Trophoblast cell (in vitro differentiated cells and primary cell): ENCODE measurements around the gene KIF3C.
"Not testable (repeated sequence)": the region's sequence is repeated elsewhere in the genome, so short reads cannot be mapped to it uniquely, and the experiment has no call there.

Source experiments
- DNase-seq, 2 donors: peaks; one replicate each; pipeline ENCODE4 v3.0.0-alpha.2; 2016
- H2AFZ ChIP-seq: 2 replicates; pipeline ENCODE4 v1.6.1; 2013; ENCODE audit warnings: low read length, moderate library complexity, mild to moderate bottlenecking; ENCODE audit not compliant: insufficient read depth, poor library complexity
- H2AK5ac ChIP-seq: 2 replicates; pipeline ENCODE4 v1.6.1; 2013; ENCODE audit warnings: mild to moderate bottlenecking, low read length
- H2BK120ac ChIP-seq: 2 replicates; pipeline ENCODE4 v1.6.1; 2013; ENCODE audit warnings: low read length, mild to moderate bottlenecking, moderate library complexity; ENCODE audit not compliant: insufficient read depth, poor library complexity
- H2BK12ac ChIP-seq: 2 replicates; pipeline ENCODE4 v1.6.1; 2013; ENCODE audit warnings: mild to moderate bottlenecking, low read length, moderate library complexity
- H2BK5ac ChIP-seq: 2 replicates; pipeline ENCODE4 v1.6.1; 2013; ENCODE audit warnings: low read length, low read depth, moderate library complexity, mild to moderate bottlenecking; ENCODE audit not compliant: poor library complexity
- H3K14ac ChIP-seq: 2 replicates; pipeline ENCODE4 v1.6.1; 2013; ENCODE audit warnings: mild to moderate bottlenecking, low read length
- H3K18ac ChIP-seq: 2 replicates; pipeline ENCODE4 v1.6.1; 2013; ENCODE audit warnings: mild to moderate bottlenecking, low read length
- H3K23ac ChIP-seq: 2 replicates; pipeline ENCODE4 v1.6.1; 2013; ENCODE audit warnings: low read length
- H3K27ac ChIP-seq: 2 replicates; pipeline ENCODE4 v1.5.1; 2013; ENCODE audit warnings: low read depth, mild to moderate bottlenecking, inconsistent platforms, low read length, moderate library complexity
- H3K27me3 ChIP-seq: 2 replicates; pipeline ENCODE4 v1.6.1; 2013; ENCODE audit warnings: inconsistent platforms, mild to moderate bottlenecking, low read length, moderate library complexity; ENCODE audit not compliant: insufficient read depth
- H3K36me3 ChIP-seq, 2 experiments: 1 replicate in 1 of 2; 2 replicates in 1 of 2; pipeline ENCODE4 v1.6.1; 2013; ENCODE audit warnings: low read length in 2 of 2, mild to moderate bottlenecking in 2 of 2, moderate library complexity in 1 of 2; ENCODE audit not compliant: insufficient read depth in 2 of 2, control insufficient read depth in 1 of 2
- H3K4ac ChIP-seq: 2 replicates; pipeline ENCODE4 v1.6.1; 2013; ENCODE audit warnings: low read depth, mild to moderate bottlenecking, low read length, moderate library complexity
- H3K4me1 ChIP-seq, 2 experiments: 1 replicate in 1 of 2; 2 replicates in 1 of 2; pipeline ENCODE4 v1.6.1; 2013; ENCODE audit warnings: low read length in 2 of 2, mild to moderate bottlenecking in 2 of 2, moderate library complexity in 1 of 2; ENCODE audit not compliant: insufficient read depth in 2 of 2, control insufficient read depth in 1 of 2
- H3K4me2 ChIP-seq: 2 replicates; pipeline ENCODE4 v1.6.1; 2013; ENCODE audit warnings: inconsistent platforms, mild to moderate bottlenecking, low read length, moderate library complexity
- H3K4me3 ChIP-seq: 2 replicates; pipeline ENCODE4 v1.5.1; 2013; ENCODE audit warnings: mild to moderate bottlenecking, low read depth, low read length, inconsistent platforms
- H3K79me1 ChIP-seq: one replicate; pipeline ENCODE4 v1.6.1; 2013; ENCODE audit warnings: low read length
- H3K79me2 ChIP-seq: 2 replicates; pipeline ENCODE4 v1.6.1; 2013; ENCODE audit warnings: low read length, mild to moderate bottlenecking; ENCODE audit not compliant: control insufficient read depth, insufficient read depth, poor library complexity
- H3K9ac ChIP-seq: 2 replicates; pipeline ENCODE4 v1.6.1; 2013; ENCODE audit warnings: mild to moderate bottlenecking, low read length
- H3K9me3 ChIP-seq: 2 replicates; pipeline ENCODE4 v1.6.1; 2013; ENCODE audit warnings: low read depth, mild to moderate bottlenecking, control low read depth, inconsistent platforms, low read length; ENCODE audit not compliant: insufficient read depth
- H4K12ac ChIP-seq: 2 replicates; pipeline ENCODE4 v1.6.1; 2013; ENCODE audit warnings: low read depth, mild to moderate bottlenecking, low read length, moderate library complexity
- H4K8ac ChIP-seq: 2 replicates; pipeline ENCODE4 v1.6.1; 2013; ENCODE audit warnings: low read depth, mild to moderate bottlenecking, low read length, moderate library complexity
- H4K91ac ChIP-seq: one replicate; pipeline ENCODE4 v1.6.1; 2013; ENCODE audit warnings: low read depth, mild to moderate bottlenecking, low read length, moderate library complexity
- WGBS: extraction: QIAGEN DNeasy Blood & Tissue Kit; methylation state at CpG from one replicate; pipeline ENCODE4 v1.1.7; 2013; ENCODE audit warnings: missing lambda C conversion rate; ENCODE audit not compliant: insufficient read length, insufficient coverage; ENCODE audit errors: extremely low coverage; 5-methylcytosine and 5-hydroxymethylcytosine counted together

The KIF3C gene

DNA sequence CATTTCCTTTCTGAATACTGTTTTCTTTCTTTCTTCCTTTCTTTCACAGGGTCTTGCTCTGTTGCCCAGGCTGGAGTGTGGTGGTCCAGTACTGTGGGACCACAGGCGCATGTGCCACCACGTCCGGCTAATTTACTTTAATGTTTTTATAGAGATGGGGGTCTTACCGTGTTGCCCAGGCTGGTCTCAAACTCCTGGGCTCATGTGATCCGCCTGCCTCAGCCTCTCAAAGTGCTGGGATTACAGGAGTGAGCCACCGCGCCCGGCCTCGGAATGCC, 68.7 kb downstream of the KIF3C start:
- H3K4me2 ChIP-seq, H3K27me3 ChIP-seq, H3K4me1 ChIP-seq, H3K9me3 ChIP-seq, H3K9ac ChIP-seq, H2BK120ac ChIP-seq, H2AFZ ChIP-seq, H3K36me3 ChIP-seq, DNase-seq, H3K23ac ChIP-seq, H4K91ac ChIP-seq, H3K4me3 ChIP-seq, H3K14ac ChIP-seq, H4K8ac ChIP-seq, H3K27ac ChIP-seq, H4K12ac ChIP-seq, H3K18ac ChIP-seq, H2BK12ac ChIP-seq, H2BK5ac ChIP-seq, H3K79me2 ChIP-seq, H3K4ac ChIP-seq, H2AK5ac ChIP-seq, H3K79me1 ChIP-seq: not testable (repeated sequence)
- WGBS: no CpG with 5 or more reads among the region's 9 CpGs

DNA sequence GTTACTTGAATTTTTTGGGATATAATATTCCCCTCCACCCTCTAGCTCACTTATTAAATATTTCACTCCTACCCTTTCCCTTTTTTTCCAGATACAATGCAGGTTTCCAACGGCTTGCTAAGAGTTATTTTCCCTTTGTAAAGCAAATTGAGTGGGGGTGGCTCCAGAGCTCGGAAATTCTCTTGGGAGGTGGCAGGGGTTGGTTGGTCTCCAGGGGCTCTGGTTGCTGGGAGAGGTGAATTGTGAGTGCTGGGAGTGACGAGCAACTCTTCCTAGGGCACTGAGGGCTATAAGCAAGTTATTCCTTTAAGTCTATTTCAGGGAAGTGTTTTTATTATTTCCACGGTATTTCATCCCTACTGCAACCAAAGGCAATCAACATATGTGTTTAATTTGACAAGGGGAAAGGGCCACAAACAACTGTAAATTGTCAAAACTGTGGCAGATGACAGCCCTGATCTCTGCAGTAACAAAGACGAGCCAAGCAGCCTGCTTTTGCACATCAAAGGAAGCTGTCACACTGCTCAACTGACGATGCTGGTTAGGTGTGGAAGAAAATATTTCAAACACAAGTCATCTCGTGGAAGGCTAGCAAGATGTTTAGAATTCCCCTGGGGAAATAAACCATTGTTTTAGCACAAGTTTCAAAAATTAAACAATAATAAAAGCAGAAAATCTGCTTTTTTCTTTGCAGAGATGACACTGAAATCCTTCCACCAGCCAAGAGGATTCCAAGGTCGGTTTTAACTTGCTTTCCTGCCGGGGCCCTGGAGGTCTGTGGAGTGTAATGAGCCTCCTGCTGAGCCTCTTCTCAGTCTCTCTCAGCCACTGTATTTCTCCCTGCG, 69.2 kb downstream of the KIF3C start:
- H2BK5ac ChIP-seq: no peak overlapping the region
- H3K4me1 ChIP-seq: peaks cover 2 to 4% of the 10 kb centered on the region in 2 experiments
- peak; percentile 50 to 80 for DNase-seq
- no peak overlapping the region for H2AFZ ChIP-seq
- no peak overlapping the region for H3K18ac ChIP-seq
- no peak overlapping the region for H4K91ac ChIP-seq
- no peaks in the 10 kb centered on the region for H3K79me1 ChIP-seq
- H3K9me3 ChIP-seq: peaks cover 4% of the 10 kb centered on the region
- H3K27ac ChIP-seq: no peak overlapping the region
- no peak overlapping the region for H2BK12ac ChIP-seq
- H3K4ac ChIP-seq: no peak overlapping the region
- no peak overlapping the region for H3K23ac ChIP-seq
- H4K12ac ChIP-seq: no peak overlapping the region
- no CpG with 5 or more reads among the region's 10 CpGs for WGBS
- H4K8ac ChIP-seq: no peak overlapping the region
- H3K14ac ChIP-seq: no peak overlapping the region
- H3K36me3 ChIP-seq: no peaks in the 10 kb centered on the region
- H3K79me2 ChIP-seq: no peaks in the 10 kb centered on the region
- peak overlapping the region; percentile 11 for H3K4me2 ChIP-seq
- H3K27me3 ChIP-seq: no peaks in the 10 kb centered on the region
- no peak overlapping the region for H3K9ac ChIP-seq
- H3K4me3 ChIP-seq: no peak overlapping the region
- H2AK5ac ChIP-seq: no peak overlapping the region
- no peak overlapping the region for H2BK120ac ChIP-seq

DNA sequence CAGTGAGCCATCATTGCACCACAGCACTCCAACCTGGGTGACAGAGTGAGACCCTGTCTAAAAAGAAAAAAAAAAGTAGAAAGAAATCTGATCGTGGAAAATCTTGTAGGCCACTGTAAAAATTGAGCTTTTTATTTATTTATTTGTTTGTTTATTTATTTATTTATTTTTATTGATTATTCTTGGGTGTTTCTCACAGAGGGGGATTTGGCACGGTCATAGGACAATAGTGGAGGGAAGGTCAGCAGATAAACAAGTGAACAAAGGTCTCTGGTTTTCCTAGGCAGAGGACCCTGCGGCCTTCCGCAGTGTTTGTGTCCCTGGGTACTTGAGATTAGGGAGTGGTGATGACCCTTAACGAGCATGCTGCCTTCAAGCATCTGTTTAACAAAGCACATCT, 72.7 kb downstream of the KIF3C start:
- not testable (repeated sequence) for H4K12ac ChIP-seq, H3K79me2 ChIP-seq, H2BK12ac ChIP-seq, DNase-seq, H3K18ac ChIP-seq, H3K36me3 ChIP-seq, H3K4me2 ChIP-seq, H3K4me1 ChIP-seq, H2AK5ac ChIP-seq, H3K14ac ChIP-seq, H3K79me1 ChIP-seq, H3K23ac ChIP-seq, H3K27ac ChIP-seq, H3K4ac ChIP-seq, H3K9ac ChIP-seq, H3K27me3 ChIP-seq, H2BK120ac ChIP-seq, H2AFZ ChIP-seq, H2BK5ac ChIP-seq, H4K8ac ChIP-seq, H4K91ac ChIP-seq, H3K4me3 ChIP-seq, H3K9me3 ChIP-seq
- WGBS: no CpG with 5 or more reads among the region's 5 CpGs

DNA sequence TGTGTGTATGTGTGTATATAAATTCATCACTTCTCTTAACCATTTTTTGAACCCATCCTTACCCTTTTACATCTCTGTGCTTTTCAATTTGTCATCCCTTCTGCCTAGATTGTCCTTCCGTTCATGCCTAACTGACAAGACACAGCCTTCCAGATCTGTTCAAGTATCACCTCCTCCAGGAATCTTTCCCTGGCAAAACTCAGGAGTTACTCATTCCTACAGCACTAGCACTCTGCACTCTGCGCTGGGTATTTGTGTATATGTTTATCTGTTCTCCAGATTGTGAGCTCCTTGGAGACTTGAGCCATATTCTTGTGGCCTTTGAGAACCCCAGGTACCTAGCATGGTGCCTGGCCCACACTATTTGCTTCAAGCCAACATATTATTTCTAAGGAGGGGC, 77.2 kb downstream of the KIF3C start:
- Histone ChIP-seq H3K27me3 (no peaks in the 10 kb centered on the region), H3K14ac (no peak overlapping the region), H3K4me1 (peaks cover 0 to 3% of the 10 kb centered on the region in 2 experiments), H3K36me3 (no peaks in the 10 kb centered on the region), H2AFZ (no peak overlapping the region), H3K4ac (no peak overlapping the region), H2AK5ac (no peak overlapping the region), H3K18ac (no peak overlapping the region), H2BK120ac (no peak overlapping the region), H4K91ac (no peak overlapping the region), H2BK12ac (no peak overlapping the region), H3K27ac (no peak overlapping the region), H3K23ac (no peak overlapping the region), H3K4me2 (no peak overlapping the region), H3K79me2 (no peaks in the 10 kb centered on the region), H2BK5ac (no peak overlapping the region), H3K79me1 (no peaks in the 10 kb centered on the region), H4K12ac (no peak overlapping the region), H3K9ac (no peak overlapping the region), H3K4me3 (no peak overlapping the region), H3K9me3 (peaks cover 1% of the 10 kb centered on the region), H4K8ac (no peak overlapping the region)
- no CpG with 5 or more reads among the region's 2 CpGs for WGBS
- no peak for DNase-seq
